GM12865 (cell line): ENCODE data around the gene RSRC1.

ENCODE experiments used
- DNase-seq: peaks from one replicate; pipeline ENCODE4 v3.0.0; 2010; ENCODE audit warnings: low read depth
- H3K4me3 ChIP-seq: 2 replicates; pipeline ENCODE4 v1.5.1; 2011; ENCODE audit warnings: mild to moderate bottlenecking, low read depth, low read length, control low read depth
- TF ChIP-seq, protein P1 (sequence below): IDR thresholded peaks from 2 replicates; pipeline ENCODE4 v1.5.1; 2011; ENCODE audit warnings: low read length, control low read depth, low read depth, inconsistent platforms; ENCODE audit not compliant: insufficient read depth; ENCODE audit errors: missing control alignments

Gene RSRC1

GRCh38 chr3:158384019-158384418, 274.1 kb downstream of the RSRC1 start:
- H3K4me3 ChIP-seq: no peak overlapping the region
- TF ChIP-seq, protein P1, sequence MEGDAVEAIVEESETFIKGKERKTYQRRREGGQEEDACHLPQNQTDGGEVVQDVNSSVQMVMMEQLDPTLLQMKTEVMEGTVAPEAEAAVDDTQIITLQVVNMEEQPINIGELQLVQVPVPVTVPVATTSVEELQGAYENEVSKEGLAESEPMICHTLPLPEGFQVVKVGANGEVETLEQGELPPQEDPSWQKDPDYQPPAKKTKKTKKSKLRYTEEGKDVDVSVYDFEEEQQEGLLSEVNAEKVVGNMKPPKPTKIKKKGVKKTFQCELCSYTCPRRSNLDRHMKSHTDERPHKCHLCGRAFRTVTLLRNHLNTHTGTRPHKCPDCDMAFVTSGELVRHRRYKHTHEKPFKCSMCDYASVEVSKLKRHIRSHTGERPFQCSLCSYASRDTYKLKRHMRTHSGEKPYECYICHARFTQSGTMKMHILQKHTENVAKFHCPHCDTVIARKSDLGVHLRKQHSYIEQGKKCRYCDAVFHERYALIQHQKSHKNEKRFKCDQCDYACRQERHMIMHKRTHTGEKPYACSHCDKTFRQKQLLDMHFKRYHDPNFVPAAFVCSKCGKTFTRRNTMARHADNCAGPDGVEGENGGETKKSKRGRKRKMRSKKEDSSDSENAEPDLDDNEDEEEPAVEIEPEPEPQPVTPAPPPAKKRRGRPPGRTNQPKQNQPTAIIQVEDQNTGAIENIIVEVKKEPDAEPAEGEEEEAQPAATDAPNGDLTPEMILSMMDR: no peak
- peak; percentile 10 for DNase-seq

DNA sequence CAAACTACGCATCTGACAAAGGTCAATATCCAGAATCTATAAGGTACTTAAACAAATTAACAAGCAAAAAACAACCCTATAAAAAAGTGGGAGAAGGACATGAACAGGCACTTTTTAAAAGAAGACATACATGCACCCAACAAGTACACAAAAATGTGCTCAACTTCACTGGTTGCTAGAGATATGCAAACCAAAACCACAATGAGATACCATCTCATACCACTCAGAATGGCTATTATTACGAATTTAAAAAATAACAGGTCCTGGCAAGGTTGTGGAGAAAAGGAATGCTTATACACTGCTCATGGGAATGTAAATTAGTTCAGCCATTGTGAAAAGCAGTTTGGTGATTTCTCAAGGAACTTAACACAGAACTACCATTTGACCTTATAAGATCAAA, 285.5 kb downstream of the RSRC1 start:
- TF ChIP-seq, protein P1: no peak
- DNase-seq: no peak

DNA sequence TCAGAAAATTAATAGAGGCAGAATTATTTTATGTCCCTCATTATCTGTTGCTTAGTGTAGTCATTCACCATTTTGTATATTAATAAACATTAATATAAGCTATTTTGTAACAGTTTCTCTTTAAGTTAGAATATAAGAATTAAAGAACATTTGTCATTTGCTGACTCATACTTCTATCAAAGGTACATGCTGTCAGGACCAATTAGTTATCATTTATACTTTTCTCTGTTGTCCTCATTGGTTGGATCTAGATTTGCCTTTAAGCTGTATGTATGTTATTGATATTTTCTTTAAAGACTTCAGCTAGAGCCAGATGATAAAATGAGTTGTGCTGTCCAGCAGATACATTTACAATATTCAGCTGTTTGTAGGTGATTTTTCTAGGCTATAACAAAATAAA, 292.7 kb downstream of the RSRC1 start:
- no peak for DNase-seq
- TF ChIP-seq, protein P1: no peak

More for the DNA sequence above, 285.5 kb downstream of the RSRC1 start:
- H3K4me3 ChIP-seq: no peak overlapping the region

DNA sequence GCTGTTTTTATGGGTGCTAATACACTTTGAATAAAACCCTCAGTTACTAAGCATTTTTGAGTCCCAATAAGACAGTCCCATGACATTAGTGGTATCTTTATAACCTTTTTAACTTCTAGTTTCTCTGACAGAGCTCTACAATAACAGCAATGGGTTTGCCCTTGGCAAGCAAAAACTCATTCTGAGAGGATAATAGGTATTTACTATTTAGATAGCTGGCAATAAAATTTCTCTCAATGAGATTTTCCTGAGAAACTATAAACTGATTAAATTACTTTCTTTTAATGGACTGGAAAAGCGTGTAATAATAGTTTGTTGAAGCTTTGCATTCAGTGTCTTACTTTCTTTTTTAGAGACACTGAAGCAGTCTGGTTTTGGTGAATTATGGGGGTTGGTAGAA, 293.1 kb downstream of the RSRC1 start:
- H3K4me3 ChIP-seq: no peak overlapping the region
- DNase-seq: no peak
- TF ChIP-seq, protein P1: no peak

More for the DNA sequence above, 292.7 kb downstream of the RSRC1 start:
- no peak overlapping the region for H3K4me3 ChIP-seq

DNA sequence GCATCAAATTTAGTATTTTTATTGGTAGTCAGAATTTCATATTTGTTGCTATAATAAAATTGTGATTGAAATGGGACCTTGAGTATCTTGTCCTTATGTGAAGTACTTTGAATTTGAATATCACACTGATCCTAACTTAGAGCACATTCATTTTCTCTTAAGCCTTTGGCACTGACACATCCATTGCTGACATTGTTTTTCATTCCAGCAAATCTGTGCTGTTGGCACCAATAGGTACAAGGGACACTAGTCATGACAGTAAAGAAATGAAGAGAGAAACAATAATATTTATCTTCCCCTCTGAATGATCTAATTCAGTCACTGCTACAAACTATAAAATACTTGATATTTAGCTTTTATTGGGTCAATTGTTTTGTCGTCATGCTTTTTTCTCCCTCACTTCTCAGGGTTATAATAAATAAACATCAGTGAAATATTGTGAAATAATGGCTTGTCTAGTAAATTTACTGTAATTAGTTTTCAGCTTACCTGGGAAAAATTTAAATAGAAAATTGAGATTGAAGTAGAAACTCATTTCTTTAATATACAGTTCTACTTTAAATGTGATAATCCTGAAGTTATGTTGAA, 294.3 kb downstream of the RSRC1 start:
- DNase-seq: no peak
- TF ChIP-seq, protein P1: no peak
- H3K4me3 ChIP-seq: no peak overlapping the region

DNA sequence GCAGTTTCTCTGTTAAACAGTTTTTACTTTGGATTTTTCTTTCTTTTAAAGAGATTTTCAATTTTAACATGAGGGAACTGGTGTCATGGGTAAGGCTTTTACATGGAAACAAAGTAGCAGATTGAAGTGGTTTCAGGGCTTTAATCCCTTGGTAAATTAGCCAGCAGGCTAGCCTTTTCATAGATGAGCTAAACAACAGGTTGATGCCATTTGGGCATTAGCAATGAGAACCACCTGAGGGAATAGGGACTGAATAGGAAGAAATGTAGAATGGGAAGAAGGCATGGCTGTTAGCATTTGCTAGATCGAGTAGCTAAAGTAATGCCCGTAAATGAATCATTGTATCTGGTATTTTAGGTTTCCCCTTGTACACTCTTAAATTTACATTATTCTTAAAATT, 295.6 kb downstream of the RSRC1 start:
- H3K4me3 ChIP-seq: no peak overlapping the region
- TF ChIP-seq, protein P1: no peak
- no peak for DNase-seq
